GM12891 (cell line): ENCODE results near the gene SMG1.

ENCODE experiments used
- PAX5 ChIP-seq: IDR thresholded peaks from 2 replicates; pipeline ENCODE4 v1.6.1; 2011; ENCODE audit warnings: low read length, moderate library complexity, mild to moderate bottlenecking; ENCODE audit not compliant: insufficient read depth, severe bottlenecking
- POLR2A ChIP-seq: IDR thresholded peaks from 2 replicates; pipeline ENCODE4 v1.6.1; 2011; ENCODE audit warnings: low read depth, low read length, control low read depth
- POLR2AphosphoS5 ChIP-seq: IDR thresholded peaks from 2 replicates; pipeline ENCODE4 v1.6.1; 2011; ENCODE audit warnings: low read depth, low read length, control low read depth
- POU2F2 ChIP-seq: IDR thresholded peaks from 2 replicates; pipeline ENCODE4 v1.6.1; 2011; ENCODE audit warnings: low read depth, mild to moderate bottlenecking, control low read depth, low read length, moderate library complexity
- SPI1 ChIP-seq: IDR thresholded peaks from 2 replicates; pipeline ENCODE4 v1.6.1; 2011; ENCODE audit warnings: low read depth, low read length, control low read depth
- TAF1 ChIP-seq: IDR thresholded peaks from 2 replicates; pipeline ENCODE4 v1.6.1; 2011; ENCODE audit warnings: low read depth, low read length, control low read depth

DNA sequence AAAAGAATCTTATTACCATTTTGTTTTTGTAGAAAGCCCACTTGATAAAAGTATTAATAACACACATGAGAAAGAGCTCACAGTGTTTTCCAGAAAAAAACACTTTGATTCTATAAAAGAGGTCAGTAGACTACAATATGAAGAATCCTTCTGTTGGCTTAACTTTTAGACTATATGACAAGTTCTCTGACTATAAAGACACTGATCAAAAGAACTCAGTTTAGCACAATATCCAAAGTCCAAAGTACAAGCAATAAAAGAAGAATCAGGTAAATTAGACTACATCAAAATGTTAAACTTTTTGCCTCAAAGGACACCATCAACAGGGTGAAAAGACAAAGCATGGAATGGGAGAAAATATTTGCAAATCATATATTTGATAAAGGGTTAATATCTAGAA lies 11.2 kb upstream of the SMG1 start:
- TF ChIP-seq POLR2A (no peak), TAF1 (no peak), POLR2AphosphoS5 (no peak), PAX5 (no peak), POU2F2 (no peak), SPI1 (no peak)
